Tibial nerve (tissue), 4 donors: ENCODE data around the gene AKAP6. TPM values are rescaled to one million over a fixed set of nuclear protein-coding genes. Genes with fewer than 3 reads are reported as not detected.

Source experiments
- DNase-seq, 2 donors: peaks; one replicate each; pipeline ENCODE4 v3.0.0-alpha.2; 2019; ENCODE audit warnings: low spot score in 2 of 2
- H3K27ac ChIP-seq, 4 donors: fragments of 200-600 bp; sonication (generic) in 3 of 4; one replicate each; pipeline ENCODE4 v1.5.1; 2017 to 2019; ENCODE audit warnings: mild to moderate bottlenecking in 1 of 4
- H3K27me3 ChIP-seq, 2 donors: fragments of 200-600 bp; sonication (generic) in 1 of 2; one replicate each; pipeline versions ENCODE4 v1.5.1 to v1.6.0; 2017 to 2019
- H3K36me3 ChIP-seq, 3 donors: fragments of 200-600 bp; sonication (generic); one replicate each; pipeline ENCODE4 v1.5.1; 2018 to 2019
- H3K4me1 ChIP-seq, 4 donors: fragments of 200-600 bp; sonication (generic) in 3 of 4; one replicate each; pipeline ENCODE4 v1.5.1; 2017 to 2019
- H3K4me3 ChIP-seq, 4 donors: fragments of 200-600 bp; sonication (generic) in 3 of 4; one replicate each; pipeline ENCODE4 v1.5.1; 2017 to 2019; ENCODE audit warnings: mild to moderate bottlenecking in 1 of 4, moderate library complexity in 1 of 4
- H3K9me3 ChIP-seq, 4 donors: fragments of 200-600 bp; sonication (generic) in 3 of 4; one replicate each; pipeline ENCODE4 v1.5.1; 2017 to 2019
- CTCF ChIP-seq, 5 experiments: fragments of 200-600 bp in 3 of 5; fragments of 450-650 bp in 2 of 5; sonication (generic) in 3 of 5; IDR thresholded peaks; one replicate each; pipeline ENCODE4 v1.5.1; 2016 to 2019; ENCODE audit warnings: antibody characterized with exemption in 5 of 5, mild to moderate bottlenecking in 3 of 5, moderate library complexity in 2 of 5
- EP300 ChIP-seq, 2 donors: sonication (generic); formaldehyde crosslinking; IDR thresholded peaks; one replicate each; pipeline ENCODE4 v1.6.1; 2017; ENCODE audit warnings: antibody characterized with exemption in 2 of 2, mild to moderate bottlenecking in 1 of 2
- POLR2A ChIP-seq, 2 donors: fragments of 450-650 bp; IDR thresholded peaks; one replicate each; pipeline ENCODE4 v1.6.1; 2017; ENCODE audit warnings: antibody characterized with exemption in 2 of 2, mild to moderate bottlenecking in 2 of 2, moderate library complexity in 2 of 2
- WGBS, 2 donors: methylation state at CpG; one replicate each; pipeline ENCODE4 v1.1.5; 2018; 5-methylcytosine and 5-hydroxymethylcytosine counted together
- total RNA-seq, 4 donors: library from RNA; depleted of rRNA; stranded (reverse); fragments of >200 nt; gene quantifications; one replicate each; pipeline ENCODE4 v1.1.0, GENCODE V29; 2016

The AKAP6 gene
- total RNA-seq, 4 donors from 2014 or later = 2.1 to 10.7 (median 5.2) TPM

GRCh38 chr14:32447371-32447770 is 118.3 kb downstream of the AKAP6 start:
- Histone ChIP-seq H3K9me3 (no peaks in the 10 kb centered on the region), H3K36me3 (no peaks in the 10 kb centered on the region), H3K27me3 (no peaks in the 10 kb centered on the region), H3K4me1 (peaks cover 0 to 5% (median 0%) of the 10 kb centered on the region in 4 donors), H3K27ac (no peak overlapping the region), H3K4me3 (no peak overlapping the region)
- TF ChIP-seq POLR2A (IDR thresholded peaks at IDR 0.05) (no peak), EP300 (IDR thresholded peaks at IDR 0.05) (no peak), CTCF (IDR thresholded peaks at IDR 0.05) (no peak)
- WGBS, 2 donors = 60 to 67% methylated on average over 3 of the region's 3 CpGs
- DNase-seq = no peak

DNA sequence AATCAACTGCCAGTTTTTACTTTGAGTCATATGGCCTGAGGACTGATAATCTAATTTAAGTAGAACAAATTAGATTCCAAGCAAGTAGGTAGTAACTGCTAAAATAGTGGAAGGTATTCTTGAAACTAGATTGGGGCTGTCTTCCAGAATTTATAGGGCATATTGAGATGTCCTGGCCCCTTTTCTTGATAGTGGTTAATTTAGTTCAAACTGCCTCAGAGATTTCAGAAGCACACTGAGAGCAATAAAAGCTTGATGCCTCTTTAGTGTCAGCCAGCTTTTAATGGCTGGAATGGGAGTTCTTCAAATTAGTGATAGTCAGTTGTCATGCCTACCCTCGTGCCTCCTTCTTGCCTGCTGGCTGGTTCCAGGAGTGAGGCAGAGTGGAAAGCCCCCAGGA is 120.5 kb downstream of the AKAP6 start:
- H3K4me1 ChIP-seq = peaks cover 0 to 5% (median 0%) of the 10 kb centered on the region in 4 donors
- DNase-seq = no peak
- H3K27me3 ChIP-seq = no peaks in the 10 kb centered on the region
- H3K36me3 ChIP-seq = no peaks in the 10 kb centered on the region
- no peak for TF ChIP-seq POLR2A (IDR thresholded peaks at IDR 0.05)
- H3K4me3 ChIP-seq = no peak overlapping the region
- no peak overlapping the region for H3K27ac ChIP-seq
- WGBS, 2 donors = 69 to 79% methylated on average over 1 of the region's 1 CpG
- H3K9me3 ChIP-seq = no peaks in the 10 kb centered on the region

GRCh38 chr14:32450919-32451675 is 122.0 kb downstream of the AKAP6 start:
- Histone ChIP-seq H3K27ac (no peak overlapping the region), H3K4me1 (peaks cover 0 to 5% (median 0%) of the 10 kb centered on the region in 4 donors)

GRCh38 chr14:32453857-32454810 is 125.0 kb downstream of the AKAP6 start:
- no peak for TF ChIP-seq EP300 (IDR thresholded peaks at IDR 0.05)
- TF ChIP-seq CTCF (IDR thresholded peaks at IDR 0.05) = no peak
- TF ChIP-seq POLR2A (IDR thresholded peaks at IDR 0.05) = no peak
- no peaks in the 10 kb centered on the region for H3K9me3 ChIP-seq
- no peaks in the 10 kb centered on the region for H3K36me3 ChIP-seq
- no peaks in the 10 kb centered on the region for H3K27me3 ChIP-seq
- 82 to 85% methylated on average over 9 of the region's 9 CpGs for WGBS, 2 donors
- no peak for DNase-seq
- H3K4me3 ChIP-seq = no peak overlapping the region
- peaks cover 0 to 5% (median 0%) of the 10 kb centered on the region in 4 donors for H3K4me1 ChIP-seq
- H3K27ac ChIP-seq = no peak overlapping the region

More at GRCh38 chr14:32450919-32451675, 122.0 kb downstream of the AKAP6 start:
- Histone ChIP-seq H3K4me3 (no peak overlapping the region), H3K27me3 (no peaks in the 10 kb centered on the region), H3K9me3 (no peaks in the 10 kb centered on the region), H3K36me3 (no peaks in the 10 kb centered on the region)
- no peak for DNase-seq
- no peak for TF ChIP-seq CTCF (IDR thresholded peaks at IDR 0.05)
- no peak for TF ChIP-seq POLR2A (IDR thresholded peaks at IDR 0.05)
- TF ChIP-seq EP300 (IDR thresholded peaks at IDR 0.05) = no peak
- WGBS, 2 donors = 32 to 52% methylated on average over 2 of the region's 2 CpGs

DNA sequence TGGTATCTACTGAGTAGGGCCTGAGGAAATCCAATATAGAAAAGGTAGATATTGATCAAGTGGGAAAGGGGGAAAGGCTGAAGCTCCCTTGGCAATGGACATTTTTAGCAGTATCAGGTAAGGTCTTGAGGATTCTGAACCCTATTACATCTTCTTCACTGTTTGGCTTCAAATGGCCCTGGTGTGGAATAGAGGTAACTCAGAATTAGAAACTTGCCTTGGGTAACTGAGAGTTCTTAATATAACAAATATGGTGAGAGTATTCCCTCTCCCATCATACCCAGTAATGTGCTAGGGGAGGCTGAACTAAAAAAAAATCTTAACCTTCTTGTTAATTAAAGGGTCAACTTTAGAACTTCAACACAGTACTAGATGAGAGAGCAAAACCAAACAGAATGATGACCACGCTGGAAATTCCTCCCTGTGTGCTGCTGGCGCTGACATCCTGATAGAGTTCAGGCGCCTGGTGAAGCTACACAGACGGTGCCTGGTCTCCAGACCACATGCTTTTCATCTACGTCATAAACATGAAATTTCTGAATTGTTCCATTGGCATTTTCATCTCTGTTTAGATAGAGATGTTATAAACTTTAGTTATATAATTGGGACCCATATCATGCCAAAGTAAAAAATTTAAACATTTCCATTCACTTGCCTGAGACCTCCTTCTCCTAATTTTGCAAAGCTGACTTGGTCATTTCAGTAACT is 128.3 kb downstream of the AKAP6 start:
- Histone ChIP-seq H3K27me3 (no peaks in the 10 kb centered on the region), H3K27ac (no peak overlapping the region), H3K9me3 (no peaks in the 10 kb centered on the region), H3K36me3 (no peaks in the 10 kb centered on the region), H3K4me3 (no peak overlapping the region), H3K4me1 (no peaks in the 10 kb centered on the region)
- TF ChIP-seq EP300 (IDR thresholded peaks at IDR 0.05) (no peak), POLR2A (IDR thresholded peaks at IDR 0.05) (no peak), CTCF (IDR thresholded peaks at IDR 0.05) (no peak)
- no peak for DNase-seq
- WGBS, 2 donors = 53 to 61% methylated on average over 5 of the region's 5 CpGs
